Measurements from ENCODE around the gene FRY. TPM values are rescaled to one million over a fixed set of nuclear protein-coding genes. Genes with fewer than 3 reads are reported as not detected.
A peak's percentile ranks its signal among the peaks of the same experiment; 100 is the strongest.

FRY gene
- total and polyA plus RNA-seq, 2 of the 13 experiments (the other 11 are each of a cell fraction or from before 2014, with no cell fraction given), result 8.2 to 13.1 TPM

GRCh38 chr13:32285633-32285965 lies 254.0 kb downstream of the FRY start:
- Histone ChIP-seq H3K9ac (ENCODE audit: insufficient read depth, low read depth, low read length) (no peak overlapping the region), H3K4me3 (replicated peaks in 1 of 3; ENCODE audit: insufficient read depth in 1 of 3, low read depth in 2 of 3, low read length in 3 of 3) (no peak overlapping the region), H3K27ac (ENCODE audit: extremely low read length, insufficient read depth, low read length) (no peak overlapping the region), H3K9me3 (ENCODE audit: low read length) (no peaks in the 10 kb centered on the region), H3K4me1 (ENCODE audit: insufficient read depth, low read length) (peaks cover 37% of the 10 kb centered on the region), H2AFZ (ENCODE audit: low read length) (no peak overlapping the region), H3K4me2 (ENCODE audit: low read depth, low read length) (0 out of 2 replicates have a peak overlapping the region, but pooled peaks have one; percentile 13), H4K20me1 (ENCODE audit: insufficient read depth, low read length) (no peaks in the 10 kb centered on the region), H3K79me2 (ENCODE audit: insufficient read depth, low read length) (no peaks in the 10 kb centered on the region), H3K36me3 (replicated peaks in 1 of 2; ENCODE audit: control insufficient read depth in 1 of 2, insufficient read depth in 2 of 2, low read length in 2 of 2) (no peaks in the 10 kb centered on the region; a peak in 1 of 5 replicates), H3K27me3 (ENCODE audit: control insufficient read depth in 1 of 2, insufficient read depth in 2 of 2, low read length in 2 of 2) (no peaks in the 10 kb centered on the region)
- no peak for DNase-seq (ENCODE audit: low spot score)
- 50% methylated on average over 4 of the region's 4 CpGs for WGBS (ENCODE audit: low lambda C conversion rate)
- no TSS peak for BruUV-seq (replicated peaks)
- ChIA-PET CTCF (ENCODE audit: low intra/inter-chr PET ratio, low total read pairs) (no interaction called here), POLR2A (interaction anchor here (1.3 to 1.6 kb wide), 2 partner anchors 10 to 31 kb away, joined by 3 read pairs; no protein-coding TSS in a partner anchor)
- intact Hi-C loops (cut with micrococcal nuclease; ENCODE audit: unreplicated experiment), result no loop called here
- in situ Hi-C loops (cut with HindIII; ENCODE audit: extremely low pct_ligation_motif_present, low pct_unique_long_range_greater_than_20kb), result no loop called here
- FAIRE-seq, result no peak
- ATAC-seq, result no peak
- no peak for TF ChIP-seq JUN (CRISPR knock-in tag; IDR thresholded peaks at IDR 0.05)
- TF ChIP-seq IKZF4 (CRISPR knock-in tag; IDR thresholded peaks at IDR 0.05; ENCODE audit: borderline replicate concordance, low read depth, not compliant biosample characterization), result no peak
- TF ChIP-seq FOSL1 (CRISPR knock-in tag; IDR thresholded peaks at IDR 0.05; ENCODE audit: borderline replicate concordance), result no peak
- TF ChIP-seq GLI4 (CRISPR knock-in tag; IDR thresholded peaks at IDR 0.05; ENCODE audit: borderline replicate concordance), result no peak
- TF ChIP-seq, protein P1, sequence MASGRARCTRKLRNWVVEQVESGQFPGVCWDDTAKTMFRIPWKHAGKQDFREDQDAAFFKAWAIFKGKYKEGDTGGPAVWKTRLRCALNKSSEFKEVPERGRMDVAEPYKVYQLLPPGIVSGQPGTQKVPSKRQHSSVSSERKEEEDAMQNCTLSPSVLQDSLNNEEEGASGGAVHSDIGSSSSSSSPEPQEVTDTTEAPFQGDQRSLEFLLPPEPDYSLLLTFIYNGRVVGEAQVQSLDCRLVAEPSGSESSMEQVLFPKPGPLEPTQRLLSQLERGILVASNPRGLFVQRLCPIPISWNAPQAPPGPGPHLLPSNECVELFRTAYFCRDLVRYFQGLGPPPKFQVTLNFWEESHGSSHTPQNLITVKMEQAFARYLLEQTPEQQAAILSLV (CRISPR knock-in tag; IDR thresholded peaks at IDR 0.05; ENCODE audit: borderline replicate concordance), result no peak
- TF ChIP-seq NCOR1 (IDR thresholded peaks at IDR 0.05; ENCODE audit: borderline replicate concordance, low read length), result no peak
- TF ChIP-seq DNMT1 (CRISPR knock-in tag; IDR thresholded peaks at IDR 0.05), result no peak
- TF ChIP-seq ZNF781 (CRISPR knock-in tag; IDR thresholded peaks at IDR 0.05; ENCODE audit: borderline replicate concordance, not compliant biosample characterization), result no peak
- TF ChIP-seq, protein P2, sequence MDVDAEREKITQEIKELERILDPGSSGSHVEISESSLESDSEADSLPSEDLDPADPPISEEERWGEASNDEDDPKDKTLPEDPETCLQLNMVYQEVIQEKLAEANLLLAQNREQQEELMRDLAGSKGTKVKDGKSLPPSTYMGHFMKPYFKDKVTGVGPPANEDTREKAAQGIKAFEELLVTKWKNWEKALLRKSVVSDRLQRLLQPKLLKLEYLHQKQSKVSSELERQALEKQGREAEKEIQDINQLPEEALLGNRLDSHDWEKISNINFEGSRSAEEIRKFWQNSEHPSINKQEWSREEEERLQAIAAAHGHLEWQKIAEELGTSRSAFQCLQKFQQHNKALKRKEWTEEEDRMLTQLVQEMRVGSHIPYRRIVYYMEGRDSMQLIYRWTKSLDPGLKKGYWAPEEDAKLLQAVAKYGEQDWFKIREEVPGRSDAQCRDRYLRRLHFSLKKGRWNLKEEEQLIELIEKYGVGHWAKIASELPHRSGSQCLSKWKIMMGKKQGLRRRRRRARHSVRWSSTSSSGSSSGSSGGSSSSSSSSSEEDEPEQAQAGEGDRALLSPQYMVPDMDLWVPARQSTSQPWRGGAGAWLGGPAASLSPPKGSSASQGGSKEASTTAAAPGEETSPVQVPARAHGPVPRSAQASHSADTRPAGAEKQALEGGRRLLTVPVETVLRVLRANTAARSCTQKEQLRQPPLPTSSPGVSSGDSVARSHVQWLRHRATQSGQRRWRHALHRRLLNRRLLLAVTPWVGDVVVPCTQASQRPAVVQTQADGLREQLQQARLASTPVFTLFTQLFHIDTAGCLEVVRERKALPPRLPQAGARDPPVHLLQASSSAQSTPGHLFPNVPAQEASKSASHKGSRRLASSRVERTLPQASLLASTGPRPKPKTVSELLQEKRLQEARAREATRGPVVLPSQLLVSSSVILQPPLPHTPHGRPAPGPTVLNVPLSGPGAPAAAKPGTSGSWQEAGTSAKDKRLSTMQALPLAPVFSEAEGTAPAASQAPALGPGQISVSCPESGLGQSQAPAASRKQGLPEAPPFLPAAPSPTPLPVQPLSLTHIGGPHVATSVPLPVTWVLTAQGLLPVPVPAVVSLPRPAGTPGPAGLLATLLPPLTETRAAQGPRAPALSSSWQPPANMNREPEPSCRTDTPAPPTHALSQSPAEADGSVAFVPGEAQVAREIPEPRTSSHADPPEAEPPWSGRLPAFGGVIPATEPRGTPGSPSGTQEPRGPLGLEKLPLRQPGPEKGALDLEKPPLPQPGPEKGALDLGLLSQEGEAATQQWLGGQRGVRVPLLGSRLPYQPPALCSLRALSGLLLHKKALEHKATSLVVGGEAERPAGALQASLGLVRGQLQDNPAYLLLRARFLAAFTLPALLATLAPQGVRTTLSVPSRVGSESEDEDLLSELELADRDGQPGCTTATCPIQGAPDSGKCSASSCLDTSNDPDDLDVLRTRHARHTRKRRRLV (CRISPR knock-in tag; IDR thresholded peaks at IDR 0.05), result no peak
- no peak for TF ChIP-seq CAMTA2 (CRISPR knock-in tag; IDR thresholded peaks at IDR 0.05; ENCODE audit: borderline replicate concordance)
- no peak for TF ChIP-seq PTBP1 (IDR thresholded peaks at IDR 0.05; ENCODE audit: low read depth, low read length, poor library complexity, severe bottlenecking)
- TF ChIP-seq GATA4 (IDR thresholded peaks at IDR 0.05; ENCODE audit: borderline replicate concordance, low read depth), result no peak
- TF ChIP-seq, protein P3, sequence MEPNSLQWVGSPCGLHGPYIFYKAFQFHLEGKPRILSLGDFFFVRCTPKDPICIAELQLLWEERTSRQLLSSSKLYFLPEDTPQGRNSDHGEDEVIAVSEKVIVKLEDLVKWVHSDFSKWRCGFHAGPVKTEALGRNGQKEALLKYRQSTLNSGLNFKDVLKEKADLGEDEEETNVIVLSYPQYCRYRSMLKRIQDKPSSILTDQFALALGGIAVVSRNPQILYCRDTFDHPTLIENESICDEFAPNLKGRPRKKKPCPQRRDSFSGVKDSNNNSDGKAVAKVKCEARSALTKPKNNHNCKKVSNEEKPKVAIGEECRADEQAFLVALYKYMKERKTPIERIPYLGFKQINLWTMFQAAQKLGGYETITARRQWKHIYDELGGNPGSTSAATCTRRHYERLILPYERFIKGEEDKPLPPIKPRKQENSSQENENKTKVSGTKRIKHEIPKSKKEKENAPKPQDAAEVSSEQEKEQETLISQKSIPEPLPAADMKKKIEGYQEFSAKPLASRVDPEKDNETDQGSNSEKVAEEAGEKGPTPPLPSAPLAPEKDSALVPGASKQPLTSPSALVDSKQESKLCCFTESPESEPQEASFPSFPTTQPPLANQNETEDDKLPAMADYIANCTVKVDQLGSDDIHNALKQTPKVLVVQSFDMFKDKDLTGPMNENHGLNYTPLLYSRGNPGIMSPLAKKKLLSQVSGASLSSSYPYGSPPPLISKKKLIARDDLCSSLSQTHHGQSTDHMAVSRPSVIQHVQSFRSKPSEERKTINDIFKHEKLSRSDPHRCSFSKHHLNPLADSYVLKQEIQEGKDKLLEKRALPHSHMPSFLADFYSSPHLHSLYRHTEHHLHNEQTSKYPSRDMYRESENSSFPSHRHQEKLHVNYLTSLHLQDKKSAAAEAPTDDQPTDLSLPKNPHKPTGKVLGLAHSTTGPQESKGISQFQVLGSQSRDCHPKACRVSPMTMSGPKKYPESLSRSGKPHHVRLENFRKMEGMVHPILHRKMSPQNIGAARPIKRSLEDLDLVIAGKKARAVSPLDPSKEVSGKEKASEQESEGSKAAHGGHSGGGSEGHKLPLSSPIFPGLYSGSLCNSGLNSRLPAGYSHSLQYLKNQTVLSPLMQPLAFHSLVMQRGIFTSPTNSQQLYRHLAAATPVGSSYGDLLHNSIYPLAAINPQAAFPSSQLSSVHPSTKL (CRISPR knock-in tag; IDR thresholded peaks at IDR 0.05), result no peak
- TF ChIP-seq ZBTB42 (CRISPR knock-in tag; IDR thresholded peaks at IDR 0.05), result no peak

Data from HepG2 (cell line).